HG03342 (cell line): ENCODE data around the gene SLC7A10.
"Not testable (repeated sequence)": the region's sequence is repeated elsewhere in the genome, so short reads cannot be mapped to it uniquely, and the experiment has no call there.

ENCODE experiments used
- ATAC-seq: cut with Tn5 transposase; IDR thresholded peaks from one replicate; pipeline ENCODE4 v1.9.1; 2021; ENCODE audit warnings: mild to moderate bottlenecking, moderate library complexity; ENCODE audit not compliant: unreplicated experiment

Gene SLC7A10

DNA sequence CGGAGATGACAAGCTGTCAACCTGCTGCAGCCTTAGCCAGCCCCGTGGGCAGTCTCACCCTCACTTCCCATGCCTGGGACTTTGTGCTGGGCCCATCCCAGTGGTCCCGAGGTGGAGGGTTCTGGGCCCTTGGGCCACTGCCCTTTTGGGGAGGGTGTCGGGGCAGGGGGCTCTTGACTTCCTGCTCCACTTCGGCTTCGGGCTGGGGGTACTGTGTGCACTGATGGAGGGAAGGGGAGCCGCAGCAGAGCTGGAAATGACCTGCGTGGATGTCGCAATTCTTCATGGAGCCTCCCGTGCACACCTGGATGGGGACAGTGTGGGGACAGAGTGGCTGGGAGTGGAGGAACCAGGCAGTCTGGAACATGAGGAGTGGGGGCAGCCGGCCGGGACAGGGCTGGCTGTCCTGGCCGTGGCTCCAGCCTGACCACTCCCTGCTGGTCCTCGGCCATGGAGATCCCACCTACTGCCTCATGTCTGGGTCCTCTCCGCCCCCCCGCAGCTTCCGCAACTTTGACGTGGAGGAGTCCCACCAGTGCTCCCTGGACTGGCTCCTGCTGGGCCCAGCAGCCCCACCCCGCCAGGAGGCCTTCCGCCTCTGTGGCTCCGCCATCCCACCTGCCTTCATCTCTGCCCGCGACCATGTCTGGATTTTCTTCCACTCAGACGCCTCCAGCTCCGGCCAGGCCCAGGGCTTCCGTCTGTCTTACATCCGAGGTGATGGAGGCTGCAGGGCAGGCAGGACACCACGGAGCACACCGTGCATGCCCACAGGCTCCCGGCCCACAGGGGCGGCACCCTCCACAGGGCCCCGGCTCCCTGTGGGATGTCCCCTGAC is 21.3 kb downstream of the SLC7A10 start:
- ATAC-seq = no peak

DNA sequence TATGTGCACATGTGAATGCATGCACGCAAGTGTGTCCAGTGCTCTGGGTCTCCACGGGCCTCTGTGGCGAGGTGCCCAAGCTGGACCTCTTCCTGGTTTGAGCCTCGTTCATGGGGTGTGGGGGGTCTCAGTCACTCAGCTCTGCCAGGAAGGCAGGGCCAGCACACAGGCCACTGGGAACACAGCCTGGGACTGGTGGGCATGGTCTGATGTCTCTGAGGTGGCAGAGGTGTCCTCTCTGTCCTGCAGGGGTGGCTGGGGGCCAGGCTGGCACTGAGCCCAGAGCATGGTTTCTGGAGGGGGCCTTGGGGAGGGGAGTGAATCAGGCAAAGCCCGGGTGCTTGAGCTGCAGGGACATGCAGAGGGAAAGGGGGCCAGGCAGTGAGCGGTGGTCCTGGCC is 22.1 kb downstream of the SLC7A10 start:
- ATAC-seq = no peak

DNA sequence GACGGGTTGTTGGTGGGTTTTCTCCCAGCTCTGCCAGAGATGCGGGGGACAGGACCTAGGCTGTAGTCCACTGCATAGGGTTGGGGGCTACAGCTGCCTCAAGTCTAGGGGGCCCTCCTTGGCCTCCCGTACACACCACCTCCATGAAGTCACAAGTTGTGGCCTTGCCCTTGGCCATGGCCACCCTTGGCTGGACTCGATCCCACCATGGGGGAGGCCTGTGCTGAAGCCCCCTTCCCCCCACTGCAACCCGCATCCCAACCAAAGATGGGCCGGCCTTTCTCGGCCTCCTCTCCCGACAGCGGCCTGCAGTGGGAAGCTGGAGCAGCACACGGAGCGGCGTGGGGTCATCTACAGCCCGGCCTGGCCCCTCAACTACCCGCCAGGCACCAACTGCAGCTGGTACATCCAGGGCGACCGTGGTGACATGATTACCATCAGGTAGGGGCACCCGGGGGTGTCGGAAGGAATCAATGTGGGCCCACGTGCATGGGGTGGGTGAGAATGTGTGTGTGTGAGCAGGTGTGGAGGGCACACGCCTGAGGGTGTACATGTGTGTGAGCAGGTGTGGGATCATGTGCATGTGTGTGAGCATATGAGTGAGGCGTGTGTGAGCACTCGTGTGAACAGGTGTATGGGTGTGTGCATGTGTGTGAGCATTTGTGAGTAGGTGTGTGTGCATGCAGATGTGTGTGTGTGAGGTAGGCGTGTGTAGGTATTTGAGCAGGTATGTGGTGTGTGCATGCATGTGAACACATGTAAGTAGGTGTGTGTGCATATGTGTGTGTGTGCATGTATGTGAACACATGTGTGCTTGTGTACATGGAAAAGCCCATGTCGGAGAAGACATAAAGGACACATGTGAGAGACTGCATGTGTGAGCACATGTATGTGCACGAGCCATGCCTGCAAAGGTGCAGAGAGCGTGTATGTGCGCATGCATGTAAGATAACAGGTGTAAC is 22.8 kb downstream of the SLC7A10 start:
- no peak for ATAC-seq

DNA sequence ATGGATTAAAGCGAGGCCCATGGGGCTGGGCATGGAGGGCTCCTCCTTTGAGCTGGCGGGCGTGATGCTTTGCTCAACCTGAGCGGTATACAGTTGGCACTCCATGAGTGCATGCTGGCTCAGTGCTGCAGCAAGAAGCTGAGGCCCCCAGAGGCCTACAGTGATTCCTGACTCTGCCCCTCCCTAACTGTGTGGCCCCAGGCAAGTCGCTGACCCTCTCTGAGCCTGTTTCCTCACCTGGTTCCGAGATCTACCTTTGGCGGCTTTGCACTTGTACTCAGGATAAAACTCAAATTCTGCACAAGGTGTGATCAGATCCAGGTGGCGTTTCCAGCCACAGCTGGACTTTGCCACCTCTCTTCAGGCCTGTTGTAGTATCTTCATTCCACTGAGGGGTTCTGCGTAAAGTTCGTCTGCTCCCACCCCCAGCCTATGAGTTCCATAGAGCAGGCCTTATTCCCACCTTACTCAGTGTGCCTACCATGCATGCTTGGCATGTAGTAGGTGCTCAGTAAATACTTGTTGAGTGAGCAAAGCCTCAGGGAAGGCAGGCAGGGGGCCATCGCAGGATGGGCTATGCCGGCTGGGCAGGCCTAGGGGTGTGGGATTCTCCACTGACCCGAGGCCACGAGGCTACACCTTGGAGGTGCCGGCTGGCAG is 23.6 kb downstream of the SLC7A10 start:
- ATAC-seq = no peak

DNA sequence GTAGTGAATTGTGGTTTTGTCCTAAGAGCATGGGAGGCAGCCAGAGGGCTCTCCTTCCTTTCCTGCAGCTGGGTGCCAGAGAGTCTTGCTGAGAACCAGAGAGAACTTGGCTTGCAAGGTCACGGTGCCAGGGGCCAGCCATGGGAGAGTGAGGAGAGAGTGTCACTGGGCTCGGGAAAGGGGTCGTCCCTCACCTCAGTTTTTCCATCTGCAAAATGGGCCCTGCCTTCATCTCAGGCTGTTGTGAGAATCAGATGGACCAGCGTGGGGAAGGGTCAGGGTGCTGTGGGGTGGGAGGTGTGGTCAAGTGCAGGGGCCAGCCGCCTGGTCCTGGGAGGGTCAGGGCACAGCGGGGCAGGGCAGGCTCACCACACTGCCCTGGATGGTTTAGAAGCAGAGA is 24.2 kb downstream of the SLC7A10 start:
- ATAC-seq = no peak

DNA sequence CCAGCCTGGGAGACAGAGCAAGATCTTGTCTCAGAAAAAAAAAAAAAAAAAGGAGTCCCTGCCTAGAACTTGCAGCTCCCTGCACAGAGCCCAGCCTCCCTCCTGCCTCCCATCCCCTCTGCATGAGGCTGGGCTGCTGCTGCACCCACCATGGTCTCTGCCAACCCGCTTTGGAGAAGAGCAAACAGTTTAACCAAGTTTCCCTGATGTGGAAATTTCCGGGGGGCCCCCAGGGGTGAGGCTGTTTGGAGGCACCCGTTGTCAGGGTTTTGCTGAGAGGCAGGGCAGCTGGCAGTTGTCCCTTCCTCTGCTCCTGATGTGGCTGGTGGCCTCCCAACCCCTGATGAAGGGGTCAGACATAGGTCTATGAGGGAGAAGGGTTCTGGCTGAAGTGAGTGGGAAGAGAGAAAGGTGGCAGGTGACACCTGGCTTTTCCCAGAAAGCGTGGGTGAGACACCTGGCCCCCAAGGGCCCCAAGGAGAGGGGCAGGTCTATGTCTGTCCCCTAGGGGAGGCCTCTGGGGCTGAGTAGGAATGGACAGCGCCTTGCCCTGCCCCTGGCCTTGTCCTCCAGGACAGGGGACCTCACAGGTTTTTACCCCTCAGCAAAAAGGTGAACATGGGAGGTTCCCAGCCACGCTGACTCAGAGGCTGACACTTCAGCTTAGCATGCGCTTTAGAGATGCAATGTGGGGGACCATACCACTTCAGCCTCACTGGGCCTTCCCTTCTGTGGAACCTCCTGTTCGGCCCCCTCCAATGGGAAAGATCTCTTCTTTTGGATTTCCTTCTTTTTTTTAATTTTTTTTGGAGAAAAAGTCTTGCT is 26.0 kb downstream of the SLC7A10 start:
- no peak for ATAC-seq

DNA sequence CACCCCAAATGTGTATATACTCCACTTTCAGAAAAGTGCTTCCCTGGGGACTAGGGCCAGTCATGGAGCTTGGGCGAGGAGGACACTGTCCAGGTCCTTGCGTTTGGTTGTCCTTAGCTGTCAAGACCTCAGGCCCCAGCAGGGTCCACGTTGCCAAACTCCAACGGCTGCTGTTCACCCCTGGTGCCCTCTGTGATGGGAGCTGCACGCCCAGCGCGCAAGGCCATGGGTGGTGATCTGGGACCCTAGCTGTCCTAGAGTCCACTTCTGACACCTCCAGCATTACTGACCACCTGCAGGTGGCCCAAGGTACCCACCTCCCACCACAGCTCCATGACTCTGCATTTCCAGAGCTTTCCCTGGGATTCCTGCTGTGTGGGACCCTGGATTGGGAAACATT is 27.5 kb downstream of the SLC7A10 start:
- ATAC-seq = no peak

DNA sequence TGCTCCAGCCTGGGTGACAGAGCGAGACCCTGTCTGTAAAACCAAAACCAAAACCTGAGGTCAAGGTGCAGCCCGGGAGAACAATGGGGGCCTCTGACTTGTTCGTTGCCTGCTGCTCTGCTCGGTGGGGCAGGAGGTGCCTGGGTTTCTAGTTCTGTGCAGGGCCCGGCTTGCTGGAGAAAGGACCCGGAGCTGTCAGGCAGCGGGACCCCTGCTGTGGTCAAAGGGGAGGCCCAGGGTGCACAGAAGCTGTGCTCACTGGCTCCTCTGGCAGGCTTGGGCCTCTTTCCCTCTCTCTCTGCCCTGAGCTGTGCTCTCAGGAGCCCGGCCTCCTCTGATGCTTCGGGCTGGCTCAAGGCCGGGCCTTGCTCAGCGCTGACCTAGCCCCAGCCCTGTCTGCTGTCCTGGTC is 28.1 kb downstream of the SLC7A10 start:
- no peak for ATAC-seq

DNA sequence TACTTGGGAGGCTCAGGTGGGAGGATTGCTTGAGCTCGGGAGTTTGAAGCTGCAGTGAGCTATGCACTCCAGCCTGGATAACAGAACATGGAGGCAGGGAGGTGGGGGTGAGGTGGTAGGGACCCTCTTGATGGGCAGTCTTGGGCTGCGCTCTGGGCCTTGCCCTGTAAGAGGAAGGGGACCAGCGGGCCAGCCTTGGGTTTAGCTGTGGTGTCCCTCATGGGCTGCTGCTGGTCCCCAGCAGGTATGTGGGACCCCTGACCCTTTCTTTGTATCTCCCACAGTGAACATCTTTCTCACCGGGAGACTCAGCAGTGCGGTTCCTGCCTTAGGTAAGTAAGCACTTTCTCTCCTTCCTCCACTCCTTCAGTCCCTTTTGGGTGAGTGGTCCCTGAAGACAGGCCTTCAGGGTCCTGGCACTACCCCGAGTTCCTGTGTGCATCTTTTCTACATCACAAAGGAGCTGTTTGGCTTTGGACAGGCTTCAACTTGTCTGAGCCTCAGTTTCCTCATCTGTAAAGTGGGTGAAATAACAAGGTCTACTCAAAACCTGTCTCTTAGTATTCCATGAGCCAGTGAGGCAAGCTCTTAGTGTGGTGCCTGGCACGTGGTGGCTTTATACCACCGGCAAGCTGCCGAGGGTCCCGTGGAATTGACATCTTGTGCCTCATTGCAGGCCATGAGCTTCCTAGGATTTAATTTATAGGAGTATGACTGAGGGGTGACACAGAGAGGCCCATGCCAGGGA is 29.0 kb downstream of the SLC7A10 start:
- no peak for ATAC-seq

DNA sequence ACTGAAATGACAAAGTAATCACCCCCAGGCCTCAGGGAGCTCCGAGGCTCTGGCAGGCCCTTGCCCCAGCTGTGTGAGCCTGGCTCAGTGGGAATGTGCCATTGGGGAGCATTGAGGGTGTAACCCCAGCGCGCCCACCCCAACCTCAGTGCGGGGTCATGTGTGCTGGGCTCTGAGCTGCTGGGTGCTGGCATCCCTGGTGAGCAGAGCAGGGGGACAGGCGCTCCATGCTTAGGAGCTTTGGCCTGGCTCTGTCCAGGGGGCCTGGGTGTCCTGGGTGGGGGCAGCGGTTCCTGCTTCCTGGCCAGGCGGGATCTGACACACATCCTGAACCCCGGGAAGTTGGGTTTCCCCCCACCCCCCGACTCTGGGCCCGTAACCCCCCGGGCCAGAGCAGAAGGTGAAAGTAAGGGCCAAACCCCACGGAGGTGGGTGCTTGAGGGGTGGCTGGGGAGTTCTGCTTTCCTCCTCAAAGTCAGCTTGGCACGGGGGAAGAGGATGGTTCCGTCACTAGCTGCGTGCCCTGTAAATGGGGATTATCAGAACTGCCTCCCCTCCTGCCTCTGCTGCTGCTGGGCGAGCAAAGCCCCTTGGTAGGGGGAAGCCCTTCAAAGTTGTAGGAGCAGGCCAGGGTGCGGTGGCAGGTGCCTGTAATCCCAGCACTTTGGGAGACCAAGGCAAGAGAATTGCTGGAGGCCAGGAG is 29.9 kb downstream of the SLC7A10 start:
- no peak for ATAC-seq

DNA sequence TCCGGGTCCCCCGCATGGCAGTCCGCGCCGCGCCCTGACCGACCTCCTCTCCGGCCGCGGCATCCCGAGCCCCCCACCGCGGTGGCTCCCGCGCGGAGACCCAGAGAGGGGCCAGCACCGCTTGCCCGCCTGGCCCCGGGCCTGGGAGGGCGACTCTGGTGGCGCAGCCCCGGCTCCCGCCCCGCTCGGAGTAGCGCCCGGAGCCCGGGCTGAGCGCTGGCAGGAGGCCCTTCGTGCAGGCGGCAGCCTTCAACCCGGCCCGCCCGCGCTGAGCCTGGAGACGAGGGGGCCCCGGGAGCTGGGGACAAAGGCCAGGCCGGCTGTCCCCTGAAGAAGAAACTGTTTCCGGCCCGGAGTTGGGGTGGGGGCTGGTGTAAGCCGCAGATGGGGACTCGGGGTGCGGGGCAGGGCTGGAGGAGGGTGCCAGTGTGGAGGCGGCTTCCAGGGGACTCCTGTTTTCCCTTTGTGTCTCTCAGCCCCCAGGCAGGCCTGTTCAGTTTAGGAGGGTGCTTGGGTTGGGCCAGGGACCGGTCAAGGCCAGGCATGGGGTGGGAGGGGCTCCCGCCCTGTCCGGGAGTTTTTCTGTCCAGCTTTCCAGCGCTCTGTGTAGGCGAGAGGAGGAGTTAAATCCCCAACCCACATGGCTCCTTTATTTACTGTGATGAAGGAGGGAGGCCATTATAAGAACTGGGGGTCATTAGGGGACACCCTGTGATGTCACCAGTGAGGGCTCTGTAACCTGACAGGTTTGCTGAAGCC is 30.6 kb downstream of the SLC7A10 start:
- ATAC-seq = no peak

DNA sequence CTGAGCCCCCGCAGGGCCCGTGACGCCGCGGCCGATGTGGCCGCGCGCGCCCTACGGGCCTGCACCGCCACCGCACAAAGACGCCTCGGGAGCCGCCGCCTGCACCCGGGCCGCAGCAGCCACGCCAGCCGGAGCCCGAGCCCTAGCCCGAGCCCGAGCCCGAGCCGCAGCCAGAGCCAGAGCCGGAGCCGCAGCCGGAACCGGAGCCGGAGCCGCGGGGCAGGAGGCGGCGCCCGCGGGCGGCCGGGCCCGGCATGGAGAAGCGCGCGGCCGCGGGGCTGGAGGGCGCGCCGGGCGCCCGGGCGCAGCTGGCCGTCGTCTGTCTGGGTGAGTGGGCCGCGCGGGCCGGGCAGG is 31.1 kb downstream of the SLC7A10 start:
- ATAC-seq = no peak

DNA sequence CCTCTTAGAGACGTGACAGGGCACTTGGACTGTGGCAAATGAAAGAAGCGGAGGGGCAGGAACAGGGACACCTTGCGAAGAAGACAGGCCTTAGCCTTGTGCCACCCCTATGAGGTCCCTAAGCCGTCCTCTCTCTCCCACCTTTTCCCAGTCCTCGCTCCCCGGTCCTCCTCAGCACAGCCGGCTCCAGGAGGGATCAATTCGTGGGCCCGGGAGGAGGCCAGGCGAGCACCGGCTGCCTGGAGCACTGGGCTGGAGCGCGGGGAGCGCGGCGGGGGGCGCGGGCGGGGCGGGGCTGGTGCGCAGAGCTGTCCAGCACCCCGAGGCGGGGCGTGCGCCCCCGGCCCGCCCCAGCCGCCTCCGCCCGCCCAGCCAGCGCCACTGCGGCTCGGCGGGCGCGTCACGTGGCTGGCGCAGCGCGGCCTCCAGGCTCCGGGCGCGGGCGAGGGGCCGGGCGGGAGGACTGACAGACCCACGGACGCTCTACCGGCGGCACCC is 31.7 kb downstream of the SLC7A10 start, which contains the start of gene LRP3:
Gene LRP3 (plus strand): TSS at position 466 of the 498 bp plus-strand sequence. CDS start 456 bp downstream, outside the sequence.
- ATAC-seq = no peak

DNA sequence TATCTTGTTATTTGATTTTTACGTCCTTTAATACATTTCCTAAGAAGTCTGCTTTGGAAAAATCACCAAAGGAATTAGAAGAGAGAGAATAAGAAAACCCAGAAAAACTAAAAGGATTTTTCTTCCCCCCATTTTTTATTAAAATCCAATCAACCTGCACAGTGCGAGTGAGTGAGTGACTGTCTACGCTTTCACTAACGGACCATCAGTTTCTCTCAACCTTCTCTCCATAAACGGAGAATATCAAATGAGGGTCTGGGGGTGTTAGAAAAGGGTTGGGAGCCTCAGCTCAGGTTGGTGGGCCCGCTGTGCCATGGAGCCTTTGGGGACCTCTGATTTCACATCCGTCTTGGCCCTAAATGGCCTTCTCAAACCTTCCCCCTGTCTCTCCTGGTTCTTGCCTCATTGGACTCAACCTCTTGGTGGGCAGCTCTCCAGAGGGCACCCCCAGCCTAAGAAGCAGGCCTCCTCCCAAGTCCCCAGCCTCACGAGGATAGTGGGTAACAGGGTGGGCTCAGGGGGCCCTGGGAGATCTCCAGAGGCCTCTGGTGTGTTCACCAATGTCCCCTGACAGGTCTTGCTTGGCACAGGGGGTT is 32.3 kb downstream of the SLC7A10 start:
- no peak for ATAC-seq

DNA sequence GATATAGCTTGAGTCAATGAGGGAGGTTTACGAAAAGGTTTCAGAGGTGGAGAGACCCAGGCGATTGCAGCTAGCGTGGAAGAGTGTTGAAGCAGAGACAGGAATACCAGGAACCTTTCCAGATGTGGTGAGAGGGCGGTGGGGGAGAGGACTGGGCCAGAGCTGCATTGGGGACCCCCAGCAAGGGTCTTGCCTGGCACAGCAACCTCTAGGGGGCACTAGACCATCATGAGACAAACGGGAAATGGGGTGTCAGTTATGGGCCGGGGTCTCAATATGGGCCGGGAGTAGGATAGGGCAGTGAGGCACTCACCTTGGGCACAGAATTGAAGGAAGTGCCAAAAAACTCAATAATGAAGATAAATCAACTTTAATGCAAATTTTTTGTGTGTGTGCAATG is 33.6 kb downstream of the SLC7A10 start:
- no peak for ATAC-seq

DNA sequence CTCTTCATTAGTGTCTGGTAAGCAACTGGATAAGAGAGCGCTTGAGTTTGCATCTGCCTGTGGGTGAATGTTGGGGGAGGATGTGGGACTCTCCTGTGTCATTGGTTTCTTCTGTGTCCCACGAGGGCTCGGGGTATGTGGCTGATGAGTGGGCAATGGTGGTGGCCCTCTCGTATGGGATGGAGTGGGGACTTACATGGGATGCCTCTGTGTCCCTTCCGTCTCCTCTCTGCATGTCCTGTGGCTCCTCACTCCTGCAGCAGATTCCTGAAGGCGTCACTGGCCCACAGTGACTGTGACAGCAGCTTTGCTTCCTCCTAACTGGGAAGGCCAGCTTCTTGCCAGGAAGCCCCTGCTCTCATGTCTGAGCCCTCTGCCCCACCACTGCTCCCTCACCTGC is 34.1 kb downstream of the SLC7A10 start:
- no peak for ATAC-seq

DNA sequence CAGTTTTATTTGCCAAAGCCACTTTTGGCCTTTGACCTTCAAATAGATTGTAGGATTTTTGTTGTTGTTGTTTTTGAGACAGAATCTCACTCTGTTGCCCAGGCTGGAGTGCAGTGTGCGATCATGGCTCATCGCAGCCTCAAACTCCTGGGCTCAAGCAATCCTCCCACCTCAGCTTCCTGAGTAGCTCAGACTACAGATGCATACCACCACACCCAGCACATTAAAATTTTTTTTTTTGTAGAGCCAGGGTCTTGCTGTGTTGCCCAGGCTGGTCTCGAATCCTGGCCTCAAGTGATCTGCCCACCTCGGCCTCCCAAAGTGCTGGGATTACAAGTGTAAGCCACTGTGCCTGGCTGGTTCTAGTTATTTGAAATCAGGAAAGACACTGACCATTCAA is 34.6 kb downstream of the SLC7A10 start:
- ATAC-seq = not testable (repeated sequence)

DNA sequence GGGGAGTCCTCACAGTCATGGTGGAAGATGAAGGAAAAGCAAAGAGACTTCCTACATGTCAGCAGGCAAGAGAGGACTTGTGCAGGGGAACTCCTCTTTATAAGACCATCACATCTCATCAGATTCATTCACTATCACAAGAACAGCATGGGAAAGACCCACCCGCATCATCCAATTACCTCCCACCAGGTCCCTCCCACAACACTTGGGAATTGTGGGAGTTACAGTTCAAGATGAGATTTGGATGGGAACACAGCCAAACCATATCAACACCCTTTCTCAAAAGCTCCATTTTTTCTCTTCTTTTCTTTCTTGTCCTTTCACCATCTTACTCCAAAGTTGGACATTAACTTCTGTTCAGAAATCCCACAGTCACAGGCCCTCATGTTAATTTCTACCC is 36.2 kb downstream of the SLC7A10 start:
- no peak for ATAC-seq
